Amniotic stem cell (primary cell): Measurements from ENCODE around the gene ACTR1B.
"Not testable (repeated sequence)": the region's sequence is repeated elsewhere in the genome, so short reads cannot be mapped to it uniquely, and the experiment has no call there.

Experiments
- DNase-seq: peaks from one replicate; lab custom pipeline; 2025; lab: John Stamatoyannopoulos, UW

Gene ACTR1B

GRCh38 chr2:97663962-97664635 lies at the start of gene ACTR1B:
Gene ACTR1B, minus strand, starts transcription at chr2:97664044. Its CDS starts 154 bp downstream, at chr2:97663890.
- peak; percentile 95 for DNase-seq

- no peak for DNase-seq
Observed at GRCh38 chr2:97712693-97713295, 49.0 kb upstream of the ACTR1B start.

GRCh38 chr2:97712175-97712574 lies 48.3 kb upstream of the ACTR1B start:
- not testable (repeated sequence) for DNase-seq

- no peak for DNase-seq
Observed at GRCh38 chr2:97711394-97711711, 47.5 kb upstream of the ACTR1B start.

GRCh38 chr2:97708608-97709007 lies 44.8 kb upstream of the ACTR1B start:
- DNase-seq = no peak

GRCh38 chr2:97708048-97708380 lies 44.2 kb upstream of the ACTR1B start:
- no peak for DNase-seq

GRCh38 chr2:97707362-97708047 lies 43.7 kb upstream of the ACTR1B start:
- no peak for DNase-seq

GRCh38 chr2:97706708-97707345 lies 43.0 kb upstream of the ACTR1B start:
- DNase-seq = no peak

GRCh38 chr2:97706112-97706511 lies 42.3 kb upstream of the ACTR1B start:
- no peak for DNase-seq

- no peak for DNase-seq
Observed at GRCh38 chr2:97704989-97705388, 41.1 kb upstream of the ACTR1B start.

GRCh38 chr2:97703741-97704140 lies 39.9 kb upstream of the ACTR1B start:
- DNase-seq = no peak

- no peak for DNase-seq
Observed at GRCh38 chr2:97702731-97703470, 39.1 kb upstream of the ACTR1B start.

GRCh38 chr2:97701851-97702465 lies 38.1 kb upstream of the ACTR1B start:
- DNase-seq = no peak

GRCh38 chr2:97701186-97701585 lies 37.3 kb upstream of the ACTR1B start:
- no peak for DNase-seq

- DNase-seq = peak; percentile 42
Observed at GRCh38 chr2:97699765-97700444, 36.1 kb upstream of the ACTR1B start.

- no peak for DNase-seq
Observed at GRCh38 chr2:97698530-97698929, 34.7 kb upstream of the ACTR1B start.

GRCh38 chr2:97697252-97698235 lies 33.7 kb upstream of the ACTR1B start:
- DNase-seq = peak; percentile 83

- DNase-seq = no peak
Observed at GRCh38 chr2:97695744-97696143, 31.9 kb upstream of the ACTR1B start.

- no peak for DNase-seq
Observed at GRCh38 chr2:97693476-97693875, 29.6 kb upstream of the ACTR1B start.

- no peak for DNase-seq
Observed at GRCh38 chr2:97691166-97691565, 27.3 kb upstream of the ACTR1B start.
